Suppressor macrophage treated with lipopolysaccharide for 1 hour (primary cell): Measurements from ENCODE around the gene BPHL.
A peak's percentile ranks its signal among the peaks of the same experiment; 100 is the strongest.
"Not testable (repeated sequence)": the region's sequence is repeated elsewhere in the genome, so short reads cannot be mapped to it uniquely, and the experiment has no call there.

Source experiments
- DNase-seq, 3 donors: peaks; one replicate each; pipeline ENCODE4 v3.0.0-alpha.2; 2020 to 2022

Gene BPHL

DNA sequence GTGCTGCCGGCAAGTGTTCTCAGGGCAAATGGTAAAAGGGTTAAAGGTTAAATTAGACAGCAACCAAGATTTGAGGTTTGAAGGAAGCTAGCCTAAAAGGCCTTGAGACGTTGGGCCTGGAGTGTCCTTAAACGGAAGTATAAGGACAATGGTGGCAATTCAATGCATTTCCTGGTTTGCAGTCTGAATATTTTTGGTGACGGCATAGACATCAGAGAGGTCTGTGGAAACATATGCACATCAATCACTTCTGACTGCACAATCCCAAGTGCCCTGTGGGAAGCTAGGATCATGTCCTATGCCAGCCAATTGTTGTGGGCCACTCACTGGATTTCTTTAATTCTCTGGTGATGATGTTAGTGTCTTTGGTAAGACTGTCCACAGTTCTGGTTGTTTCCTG, 64.6 kb downstream of the BPHL start:
- DNase-seq = no peak

- no peak for DNase-seq
These were observed 68.5 kb downstream of the BPHL start for GRCh38 chr6:3186974-3187382.

DNA sequence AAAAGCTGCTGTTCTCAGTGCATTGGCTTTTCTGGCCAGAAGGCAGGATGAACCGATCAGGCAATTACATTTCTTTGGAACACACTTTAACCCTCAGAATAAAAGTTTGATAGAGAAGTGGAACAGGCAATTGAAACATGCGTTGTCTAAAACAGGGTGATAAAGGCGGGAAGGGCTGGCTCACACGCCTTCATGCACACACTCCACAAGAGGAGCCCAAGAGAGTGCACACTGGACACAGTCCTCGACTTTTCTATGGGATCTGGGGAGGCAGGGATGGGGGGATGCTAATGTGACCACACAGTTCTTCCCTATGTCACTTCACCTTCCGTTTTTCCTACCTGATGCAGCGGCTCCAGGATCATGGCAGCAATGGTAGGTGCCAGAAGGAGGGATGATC, 69.8 kb downstream of the BPHL start:
- DNase-seq = no peak

GRCh38 chr6:3189192-3189591, 70.7 kb downstream of the BPHL start:
- not testable (repeated sequence) for DNase-seq

GRCh38 chr6:3190056-3190455, 71.5 kb downstream of the BPHL start:
- no peak for DNase-seq

GRCh38 chr6:3190779-3191178, 72.3 kb downstream of the BPHL start:
- DNase-seq = no peak

DNA sequence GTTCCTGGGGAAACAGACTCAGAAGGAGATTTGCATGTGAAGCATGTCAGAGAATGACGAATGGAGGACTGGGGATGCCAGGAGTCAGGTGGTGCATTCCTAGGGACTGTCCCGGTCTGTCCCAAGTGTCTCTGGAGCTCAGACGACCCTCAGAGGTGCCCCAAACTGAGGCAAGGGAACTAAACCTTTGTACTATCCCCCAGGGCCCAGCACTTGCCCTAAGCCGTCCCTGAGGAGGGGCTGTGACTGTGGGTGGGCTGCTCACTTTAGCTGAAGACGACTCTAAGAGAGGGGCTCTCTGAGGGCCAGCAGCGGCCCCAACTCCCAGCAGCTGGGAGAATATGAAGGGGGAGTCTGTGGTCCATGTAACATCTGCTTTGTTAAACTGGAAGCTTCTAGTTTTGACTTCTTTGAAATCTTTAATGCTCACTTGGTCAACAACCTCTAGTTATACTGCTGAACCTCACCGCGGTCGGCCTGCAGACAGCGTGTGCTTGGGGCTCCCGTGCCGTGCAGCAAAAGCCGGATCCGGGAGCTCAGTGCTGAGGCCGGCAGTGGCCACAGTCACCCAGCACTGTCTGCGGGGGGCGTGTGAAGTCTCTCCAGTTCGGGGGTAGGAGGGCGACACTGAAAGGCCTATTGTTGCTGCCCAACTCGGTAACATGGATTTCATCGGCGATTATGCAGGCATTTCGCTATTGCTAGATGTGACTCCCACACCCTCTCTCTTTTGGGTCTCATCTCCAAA, 74.8 kb downstream of the BPHL start:
- DNase-seq = no peak

DNA sequence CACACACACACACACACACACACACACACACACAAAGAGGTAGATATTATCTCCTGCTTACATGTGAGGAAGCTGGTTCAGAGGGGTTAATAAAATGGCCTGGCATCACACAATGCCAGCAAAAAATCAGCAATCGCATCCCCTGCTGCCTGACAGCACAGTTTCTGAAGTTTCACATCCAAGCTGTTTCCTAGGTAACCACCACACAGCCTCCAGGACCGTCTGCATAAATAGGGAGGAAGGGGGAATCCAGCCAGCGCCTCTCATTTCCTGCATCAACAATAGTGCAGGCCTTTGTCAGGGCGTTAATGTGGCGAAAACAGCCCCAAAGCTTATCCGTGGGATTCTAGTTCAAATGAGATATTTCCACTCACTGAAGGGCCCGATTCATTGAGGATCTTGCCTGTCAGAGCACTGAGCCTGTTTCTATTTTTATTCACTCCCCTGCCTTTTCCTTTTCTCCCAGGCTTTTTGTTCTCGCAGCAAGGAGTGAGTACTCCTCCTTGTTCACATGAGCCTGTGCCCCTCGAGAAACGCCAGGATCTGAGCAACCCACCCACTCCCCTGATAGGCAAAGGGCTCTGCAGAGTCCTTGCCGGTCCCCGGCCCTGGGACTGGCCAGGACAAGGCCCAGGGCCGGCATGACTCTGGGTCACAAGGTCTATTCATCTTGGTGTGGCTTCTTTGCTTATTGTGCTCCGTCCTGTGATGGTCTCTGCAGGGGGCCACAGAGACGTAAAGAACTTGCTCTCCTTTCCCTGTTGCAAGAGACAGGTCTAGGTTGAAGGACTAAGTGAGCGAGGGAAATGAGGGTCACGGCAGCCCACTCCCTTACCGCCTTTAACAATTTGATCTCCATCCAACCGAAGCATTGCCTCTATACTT, 76.3 kb downstream of the BPHL start:
- peak in 1 of 3 donors; percentile 10 for DNase-seq

DNA sequence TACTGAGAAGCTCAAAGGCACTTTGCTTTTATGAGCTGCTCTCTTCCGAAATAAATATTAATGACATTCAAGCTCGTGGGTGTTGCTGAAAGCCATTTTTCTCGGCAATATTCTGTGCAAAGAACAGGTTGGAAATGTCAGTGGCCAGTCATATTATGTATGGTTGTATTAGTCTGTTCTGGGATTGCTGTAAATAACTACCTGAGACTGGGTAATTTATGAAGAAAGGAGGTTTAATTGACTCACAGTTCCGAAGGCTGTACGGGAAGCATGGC, 76.8 kb downstream of the BPHL start:
- no peak for DNase-seq

GRCh38 chr6:3195695-3196497, 77.4 kb downstream of the BPHL start:
- peak in 1 of 3 donors; percentile 24 for DNase-seq

DNA sequence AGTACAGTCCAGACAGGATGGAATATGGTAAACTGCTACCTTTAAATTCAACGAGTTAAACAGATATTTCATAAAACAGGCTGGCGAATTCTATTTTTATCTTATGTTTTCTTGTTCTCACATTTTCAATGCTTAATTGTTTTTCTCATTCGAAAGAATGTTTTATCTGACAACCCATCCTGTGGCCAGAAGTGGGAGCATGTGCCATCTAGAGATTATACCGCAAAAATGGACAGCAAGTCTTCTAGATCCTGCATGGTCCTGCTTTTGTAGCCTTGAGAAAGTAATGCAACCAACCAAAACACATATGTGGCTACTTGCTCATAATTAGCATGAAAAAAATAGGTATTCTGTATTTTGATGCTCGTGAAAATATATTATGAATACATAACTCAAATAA, 78.3 kb downstream of the BPHL start:
- no peak for DNase-seq

DNA sequence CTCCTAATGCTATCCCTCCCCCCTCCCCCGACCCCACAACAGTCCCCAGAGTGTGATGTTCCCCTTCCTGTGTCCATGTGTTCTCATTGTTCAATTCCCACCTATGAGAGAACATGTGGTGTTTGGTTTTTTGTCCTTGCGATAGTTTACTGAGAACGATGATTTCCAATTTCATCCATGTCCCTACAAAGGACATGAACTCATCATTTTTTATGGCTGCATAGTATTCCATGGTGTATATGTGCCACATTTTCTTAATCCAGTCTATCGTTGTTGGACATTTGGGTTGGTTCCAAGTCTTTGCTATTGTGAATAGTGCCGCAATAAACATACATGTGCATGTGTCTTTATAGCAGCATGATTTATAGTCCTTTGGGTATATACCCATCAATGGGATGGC, 79.2 kb downstream of the BPHL start:
- not testable (repeated sequence) for DNase-seq

DNA sequence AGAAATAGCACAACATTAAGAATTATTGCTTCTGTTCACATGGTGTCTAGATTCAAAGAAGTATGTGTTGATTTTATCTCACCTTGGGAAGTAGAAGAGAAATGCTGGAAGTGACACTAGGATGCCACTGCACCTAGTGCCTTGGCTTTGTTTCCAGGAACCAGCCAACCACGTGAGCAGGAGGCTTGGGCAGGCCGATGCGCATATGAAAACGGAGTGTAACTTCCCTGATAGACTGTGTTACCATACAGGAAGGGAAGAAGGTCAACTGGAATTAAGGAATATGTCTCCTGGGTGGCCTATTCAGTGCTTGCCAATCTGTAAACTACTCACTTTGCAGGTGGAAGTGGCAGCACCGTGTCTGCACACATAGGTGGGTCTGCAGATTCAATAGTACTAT, 80.9 kb downstream of the BPHL start:
- DNase-seq = no peak

DNA sequence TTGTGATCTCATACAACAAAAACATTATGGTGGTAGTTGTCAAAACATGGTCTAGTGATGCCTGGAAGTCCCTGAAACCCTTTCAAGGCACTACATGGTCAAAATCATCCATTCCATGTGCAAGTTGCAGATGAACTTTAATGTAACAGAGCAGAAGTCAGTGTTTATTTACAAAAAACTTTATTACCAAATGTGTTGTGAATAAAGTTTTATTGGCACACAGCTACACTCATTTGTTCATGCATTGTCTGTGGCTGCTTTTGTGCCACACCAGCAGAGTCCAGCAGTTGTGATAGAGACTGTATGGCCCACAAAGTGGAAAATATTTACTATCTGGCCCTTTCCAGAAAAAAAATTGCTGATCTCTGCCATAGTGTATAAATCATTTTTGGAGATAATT, 82.2 kb downstream of the BPHL start:
- no peak for DNase-seq

DNA sequence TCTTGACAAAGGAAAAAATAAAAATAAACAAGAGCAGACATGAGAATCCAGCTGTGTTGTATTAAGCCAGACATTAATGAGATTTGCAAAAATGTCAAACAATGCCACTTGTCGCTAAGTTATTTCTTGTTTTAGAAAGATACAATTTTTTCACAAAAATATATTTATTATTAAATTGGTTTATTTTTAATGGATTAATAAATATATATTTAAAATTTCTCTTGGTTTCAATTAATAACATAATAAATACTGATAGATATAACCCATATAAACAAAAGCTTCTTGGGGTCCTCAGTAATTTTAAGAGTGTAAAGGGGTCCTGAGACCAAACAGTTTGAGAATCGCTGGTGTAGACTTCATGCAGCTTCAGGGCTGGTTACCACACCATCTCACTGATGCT, 82.9 kb downstream of the BPHL start:
- no peak for DNase-seq
